K562 (cell line): ENCODE measurements around the gene CCDC93. TPM values are rescaled to one million over a fixed set of nuclear protein-coding genes. Genes with fewer than 3 reads are reported as not detected.

ENCODE experiments used
- ATAC-seq: fragments of 200-7000 bp; cut with Tn5 transposase; 3 replicates; pipeline ENCODE4 v1.9.1; 2020; ENCODE audit warnings: moderate library complexity
- BruUV-seq: library from RNA; stranded (reverse); fragments of 400-500 nt; replicated peaks from 2 replicates; lab custom pipeline; 2021; lab: Mats Ljungman, UMichigan
- CTCF ChIA-PET: fragments of 300-600 bp; formaldehyde crosslinking; extraction: SDS; loops from one replicate; lab custom pipeline; 2021; ENCODE audit warnings: low intra/inter-chr PET ratio; lab: Yijun Ruan, JAX
- POLR2A ChIA-PET: fragments of 300-600, 350-650 bp; sonication (Branson Sonifier 250); formaldehyde crosslinking; extraction: SDS; loops from one replicate; lab custom pipeline; 2021; ENCODE audit warnings: antibody characterized with exemption, inconsistent platforms; lab: Yijun Ruan, JAX
- DNase-seq, 4 experiments: peaks; one replicate each; pipeline versions ENCODE4 v3.0.0 to v3.0.0-alpha.2; 2011 to 2018; ENCODE audit warnings: low spot score in 3 of 4, mixed read lengths in 3 of 4; ENCODE audit errors: extremely low read depth in 1 of 4
- FAIRE-seq: peaks from 2 replicates; lab custom pipeline; 2011; peaks lifted over from hg19 to GRCh38; lab: Jason Lieb, UNC
- H2AFZ ChIP-seq: 2 replicates; pipeline ENCODE4 v1.6.0; 2011; ENCODE audit warnings: low read depth, low read length, control low read depth, inconsistent platforms
- H3K27ac ChIP-seq: fragments of 200-600 bp; 3 replicates; pipeline ENCODE4 v1.8.0; 2011; ENCODE audit warnings: low read depth, mild to moderate bottlenecking, control low read depth, inconsistent platforms, low read length, moderate library complexity, mixed read lengths; ENCODE audit errors: extremely low read depth
- H3K27me3 ChIP-seq, 2 experiments: fragments of 300-600 bp in 1 of 2; 2 replicates in 1 of 2; 3 replicates in 1 of 2; pipeline versions ENCODE4 v1.6.0 to v1.8.0; 2011; ENCODE audit warnings: inconsistent platforms in 2 of 2, low read length in 2 of 2, mild to moderate bottlenecking in 1 of 2, mixed read lengths in 1 of 2, moderate library complexity in 1 of 2; ENCODE audit not compliant: control insufficient read depth in 2 of 2, insufficient read depth in 2 of 2
- H3K36me3 ChIP-seq: fragments of 300-600 bp; 3 replicates; pipeline ENCODE4 v1.8.0; 2011; ENCODE audit warnings: mild to moderate bottlenecking, low read length, inconsistent platforms; ENCODE audit not compliant: control insufficient read depth, insufficient read depth
- H3K4me1 ChIP-seq, 2 experiments: fragments of 200-600 bp in 1 of 2; replicated peaks in 1 of 2; 2 replicates in 1 of 2; 3 replicates in 1 of 2; pipeline versions ENCODE4 v1.5.1 to v1.8.0; 2011; ENCODE audit warnings: inconsistent platforms in 2 of 2, low read length in 2 of 2, mild to moderate bottlenecking in 1 of 2, mixed read lengths in 1 of 2, moderate library complexity in 1 of 2; ENCODE audit not compliant: control insufficient read depth in 2 of 2, insufficient read depth in 2 of 2
- H3K4me2 ChIP-seq: 2 replicates; pipeline ENCODE4 v1.6.1; 2011; ENCODE audit warnings: low read length, control low read depth, inconsistent platforms, mixed read lengths; ENCODE audit not compliant: insufficient read depth
- H3K4me3 ChIP-seq: fragments of 200-600 bp; sonication (generic), shearing (Covaris generic); 2 replicates; pipeline ENCODE4 v1.5.1; 2016; ENCODE audit warnings: control low read depth, inconsistent platforms
- H3K79me2 ChIP-seq: fragments of 200-600 bp; 3 replicates; pipeline ENCODE4 v1.8.0; 2011; ENCODE audit warnings: low read length, inconsistent platforms; ENCODE audit not compliant: control insufficient read depth, insufficient read depth
- H3K9ac ChIP-seq, 2 experiments: 2 replicates each; pipeline versions ENCODE4 v1.6.0 to v1.6.1; 2011; ENCODE audit warnings: low read depth in 2 of 2, low read length in 2 of 2, control low read depth in 1 of 2, inconsistent platforms in 1 of 2, mild to moderate bottlenecking in 1 of 2, mixed read lengths in 1 of 2; ENCODE audit not compliant: insufficient read depth in 1 of 2
- H3K9me1 ChIP-seq: one replicate; pipeline ENCODE4 v1.6.0; 2011; ENCODE audit warnings: inconsistent platforms, mild to moderate bottlenecking, low read length, moderate library complexity; ENCODE audit not compliant: control insufficient read depth, insufficient read depth
- H3K9me3 ChIP-seq: replicated peaks from 2 replicates; pipeline ENCODE4 v1.5.1; 2011; ENCODE audit warnings: low read depth, low read length, inconsistent platforms; ENCODE audit not compliant: control insufficient read depth, insufficient read depth
- H4K20me1 ChIP-seq: replicated peaks from 2 replicates; pipeline ENCODE4 v1.6.1; 2011; ENCODE audit warnings: low read length, inconsistent platforms, mixed read lengths; ENCODE audit not compliant: control insufficient read depth, insufficient read depth
- ARID3B ChIP-seq: fragments of 250-450 bp; sonication (Bioruptor Pico); IDR thresholded peaks from 2 replicates; pipeline ENCODE4 v1.4.0; 2020; ENCODE audit warnings: borderline replicate concordance
- POU5F1 ChIP-seq: fragments of 150-350 bp; IDR thresholded peaks from 2 replicates; pipeline ENCODE4 v1.6.1; 2014; ENCODE audit warnings: borderline replicate concordance, low read length, low read depth, mild to moderate bottlenecking; ENCODE audit not compliant: partially characterized antibody
- SIN3B ChIP-seq: fragments of 450-650 bp; IDR thresholded peaks from 2 replicates; pipeline ENCODE4 v1.6.1; 2017; ENCODE audit warnings: low read depth, mild to moderate bottlenecking, moderate library complexity
- WGBS: fragments of 100-300 bp; shearing (Covaris generic); methylation state at CpG from one replicate; pipeline ENCODE4 v1.1.6; 2016; ENCODE audit warnings: low coverage, mixed read lengths; ENCODE audit not compliant: insufficient coverage; ENCODE audit errors: missing lambda C conversion rate; 5-methylcytosine and 5-hydroxymethylcytosine counted together
- in situ Hi-C: fragments of 300-500 bp; cut with MboI; formaldehyde crosslinking; loops from 4 replicates; pipeline ENCODE4 v1.15.0; 2018; ENCODE audit warnings: inconsistent platforms, mixed read lengths
- intact Hi-C: fragments of 100-400 bp; cut with micrococcal nuclease; formaldehyde crosslinking; loops from 2 replicates; pipeline ENCODE4 v1.14.2; 2022
- polyA plus RNA-seq, 8 experiments: library from polyadenylated mRNA; depleted of rRNA in 4 of 8; stranded (reverse) in 5 of 8; unstranded in 3 of 8; fragments of >200 nt; fragmentation: Nextera tagmentation in 2 of 8; fragmentation: Illumina TruSeq in 1 of 8; extraction: Ambion mirVana in 2 of 8; extraction: Trizol in 1 of 8; gene quantifications; 2 replicates each; pipeline versions ENCODE4 v1.2.1 to v1.2.3, GENCODE V29; 2011 to 2014; ENCODE audit warnings: inconsistent platforms in 1 of 8, missing spikeins in 1 of 8
- total RNA-seq, 7 experiments: library from RNA; depleted of rRNA in 6 of 7; stranded (reverse); fragments of >200 nt in 6 of 7; fragmentation: Illumina TruSeq in 2 of 7; extraction: Trizol in 2 of 7; gene quantifications; 2 replicates each; pipeline versions ENCODE4 v1.2.1 to v1.2.3, GENCODE V29; 2011 to 2021; ENCODE audit warnings: low replicate concordance in 1 of 7
- TF ChIP-seq, protein P1 (sequence below): fragments of 200-800 bp; sonication (Bioruptor generic); IDR thresholded peaks from 2 replicates; pipeline ENCODE4 v1.6.1; 2016; ENCODE audit warnings: missing genetic modification characterization, missing compliant biosample characterization

The CCDC93 gene
- total and polyA plus RNA-seq, 9 of the 15 experiments (the other 6 are each of a cell fraction or from before 2014, with no cell fraction given): 3.3 to 19.3 (median 12.4) TPM

- 4% methylated on average over 2 of the region's 2 CpGs for WGBS
- DNase-seq (no peak), ATAC-seq (no peak), FAIRE-seq (no peak)
- intact Hi-C loops: no loop called here
- ChIA-PET POLR2A (interaction anchor here (1.0 kb wide), 1 partner anchor 71 kb away, joined by 3 read pairs; the partner anchor contains the start of gene DDX18), CTCF (no interaction called here)
- Histone ChIP-seq H3K27me3 (0 out of 5 replicates have a peak, but pooled peaks cover 0 to 3% of the 10 kb centered on the region in 2 experiments), H3K36me3 (no peaks in the 10 kb centered on the region), H2AFZ (no peak overlapping the region), H3K79me2 (no peaks in the 10 kb centered on the region), H3K4me2 (no peak overlapping the region), H3K4me3 (no peak overlapping the region), H4K20me1 (no peaks in the 10 kb centered on the region; the same call in 1 of the 2 replicates), H3K9me1 (no peaks in the 10 kb centered on the region), H3K4me1 (no peaks in the 10 kb centered on the region), H3K9me3 (no peaks in the 10 kb centered on the region), H3K9ac (no peak overlapping the region), H3K27ac (no peak overlapping the region)
- in situ Hi-C loops: no loop called here
- TF ChIP-seq, protein P1, sequence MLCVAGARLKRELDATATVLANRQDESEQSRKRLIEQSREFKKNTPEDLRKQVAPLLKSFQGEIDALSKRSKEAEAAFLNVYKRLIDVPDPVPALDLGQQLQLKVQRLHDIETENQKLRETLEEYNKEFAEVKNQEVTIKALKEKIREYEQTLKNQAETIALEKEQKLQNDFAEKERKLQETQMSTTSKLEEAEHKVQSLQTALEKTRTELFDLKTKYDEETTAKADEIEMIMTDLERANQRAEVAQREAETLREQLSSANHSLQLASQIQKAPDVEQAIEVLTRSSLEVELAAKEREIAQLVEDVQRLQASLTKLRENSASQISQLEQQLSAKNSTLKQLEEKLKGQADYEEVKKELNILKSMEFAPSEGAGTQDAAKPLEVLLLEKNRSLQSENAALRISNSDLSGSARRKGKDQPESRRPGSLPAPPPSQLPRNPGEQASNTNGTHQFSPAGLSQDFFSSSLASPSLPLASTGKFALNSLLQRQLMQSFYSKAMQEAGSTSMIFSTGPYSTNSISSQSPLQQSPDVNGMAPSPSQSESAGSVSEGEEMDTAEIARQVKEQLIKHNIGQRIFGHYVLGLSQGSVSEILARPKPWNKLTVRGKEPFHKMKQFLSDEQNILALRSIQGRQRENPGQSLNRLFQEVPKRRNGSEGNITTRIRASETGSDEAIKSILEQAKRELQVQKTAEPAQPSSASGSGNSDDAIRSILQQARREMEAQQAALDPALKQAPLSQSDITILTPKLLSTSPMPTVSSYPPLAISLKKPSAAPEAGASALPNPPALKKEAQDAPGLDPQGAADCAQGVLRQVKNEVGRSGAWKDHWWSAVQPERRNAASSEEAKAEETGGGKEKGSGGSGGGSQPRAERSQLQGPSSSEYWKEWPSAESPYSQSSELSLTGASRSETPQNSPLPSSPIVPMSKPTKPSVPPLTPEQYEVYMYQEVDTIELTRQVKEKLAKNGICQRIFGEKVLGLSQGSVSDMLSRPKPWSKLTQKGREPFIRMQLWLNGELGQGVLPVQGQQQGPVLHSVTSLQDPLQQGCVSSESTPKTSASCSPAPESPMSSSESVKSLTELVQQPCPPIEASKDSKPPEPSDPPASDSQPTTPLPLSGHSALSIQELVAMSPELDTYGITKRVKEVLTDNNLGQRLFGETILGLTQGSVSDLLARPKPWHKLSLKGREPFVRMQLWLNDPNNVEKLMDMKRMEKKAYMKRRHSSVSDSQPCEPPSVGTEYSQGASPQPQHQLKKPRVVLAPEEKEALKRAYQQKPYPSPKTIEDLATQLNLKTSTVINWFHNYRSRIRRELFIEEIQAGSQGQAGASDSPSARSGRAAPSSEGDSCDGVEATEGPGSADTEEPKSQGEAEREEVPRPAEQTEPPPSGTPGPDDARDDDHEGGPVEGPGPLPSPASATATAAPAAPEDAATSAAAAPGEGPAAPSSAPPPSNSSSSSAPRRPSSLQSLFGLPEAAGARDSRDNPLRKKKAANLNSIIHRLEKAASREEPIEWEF: no peak
- TF ChIP-seq POU5F1 (no peak), ARID3B (CRISPR knock-in tag) (no peak), SIN3B (no peak)
- no TSS peak for BruUV-seq
Measured at GRCh38 chr2:117885308-117885707, 128.6 kb downstream of the CCDC93 start.
